GM19324 (cell line): ENCODE data around the gene HMGN4.
A peak's percentile ranks its signal among the peaks of the same experiment; 100 is the strongest.
"Not testable (repeated sequence)": the region's sequence is repeated elsewhere in the genome, so short reads cannot be mapped to it uniquely, and the experiment has no call there.

ENCODE experiments used
- ATAC-seq: cut with Tn5 transposase; IDR thresholded peaks from one replicate; pipeline ENCODE4 v1.9.1; 2021; ENCODE audit warnings: mild to moderate bottlenecking, moderate library complexity; ENCODE audit not compliant: unreplicated experiment, low FRiP score

The HMGN4 gene

DNA sequence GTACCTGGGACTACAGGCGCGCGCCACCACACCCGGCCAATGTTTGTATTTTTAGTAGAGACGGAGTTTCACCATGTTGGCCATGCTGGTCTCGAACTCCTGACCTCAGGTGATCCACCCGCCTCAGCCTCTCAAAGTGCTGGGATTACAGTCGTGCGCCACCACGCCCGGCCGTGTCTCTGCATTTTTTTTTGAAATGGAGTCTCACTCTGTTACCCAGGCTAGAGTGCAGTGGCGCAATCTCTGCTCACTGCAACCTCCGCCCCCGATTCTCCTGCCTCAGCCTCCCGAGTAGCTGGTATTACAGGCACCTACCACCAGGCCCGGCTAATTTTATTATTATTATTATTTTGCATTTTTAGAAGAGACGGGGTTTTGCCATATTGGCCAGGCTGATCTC lies 9.2 kb downstream of the HMGN4 start:
- not testable (repeated sequence) for ATAC-seq

GRCh38 chr6:26550250-26550993 lies 12.3 kb downstream of the HMGN4 start:
- ATAC-seq, result no peak

- ATAC-seq, result no peak
These were observed 14.0 kb downstream of the HMGN4 start for GRCh38 chr6:26552205-26552604.

DNA sequence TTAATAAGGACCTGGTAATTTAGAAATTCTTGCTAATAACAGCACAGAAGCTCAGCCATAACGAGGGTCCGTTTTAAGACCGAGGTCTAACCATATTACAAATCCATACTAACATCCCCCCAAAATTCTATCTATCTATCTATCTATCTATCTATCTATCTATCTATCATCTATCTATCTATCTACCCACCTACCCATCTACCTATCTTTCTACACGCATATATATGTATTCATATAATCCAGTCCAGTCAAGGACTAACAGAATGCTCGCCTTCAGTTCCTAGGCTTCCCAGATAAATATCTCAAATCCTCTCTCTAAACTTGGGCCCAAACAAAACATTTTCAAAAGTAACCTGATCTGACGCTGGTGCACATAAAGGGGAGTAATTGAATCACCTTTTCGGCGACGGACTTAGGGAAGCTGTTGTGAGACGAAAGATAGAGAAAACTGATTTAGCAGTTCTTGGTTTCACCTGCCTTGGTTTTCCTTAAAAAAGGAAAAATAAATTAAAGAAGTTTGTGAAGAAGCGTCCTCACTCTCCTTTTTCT lies 14.5 kb downstream of the HMGN4 start:
- no peak for ATAC-seq

DNA sequence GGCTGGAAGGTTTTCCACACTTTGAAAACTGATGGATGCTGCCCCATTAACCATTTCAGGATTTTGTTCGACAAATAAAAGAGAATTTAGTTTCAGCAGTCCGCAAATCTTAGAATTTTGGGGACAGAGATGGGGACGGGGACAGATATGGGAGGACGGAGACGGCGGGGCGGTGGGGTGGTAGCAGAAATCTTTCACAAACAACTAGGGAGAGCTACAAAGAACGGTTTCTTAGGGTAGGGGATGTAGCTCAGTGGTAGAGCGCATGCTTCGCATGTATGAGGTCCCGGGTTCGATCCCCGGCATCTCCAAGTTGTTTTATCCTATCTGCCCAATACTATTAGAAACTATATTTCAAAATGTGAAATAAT lies 15.1 kb downstream of the HMGN4 start:
- peak; percentile 34 for ATAC-seq

DNA sequence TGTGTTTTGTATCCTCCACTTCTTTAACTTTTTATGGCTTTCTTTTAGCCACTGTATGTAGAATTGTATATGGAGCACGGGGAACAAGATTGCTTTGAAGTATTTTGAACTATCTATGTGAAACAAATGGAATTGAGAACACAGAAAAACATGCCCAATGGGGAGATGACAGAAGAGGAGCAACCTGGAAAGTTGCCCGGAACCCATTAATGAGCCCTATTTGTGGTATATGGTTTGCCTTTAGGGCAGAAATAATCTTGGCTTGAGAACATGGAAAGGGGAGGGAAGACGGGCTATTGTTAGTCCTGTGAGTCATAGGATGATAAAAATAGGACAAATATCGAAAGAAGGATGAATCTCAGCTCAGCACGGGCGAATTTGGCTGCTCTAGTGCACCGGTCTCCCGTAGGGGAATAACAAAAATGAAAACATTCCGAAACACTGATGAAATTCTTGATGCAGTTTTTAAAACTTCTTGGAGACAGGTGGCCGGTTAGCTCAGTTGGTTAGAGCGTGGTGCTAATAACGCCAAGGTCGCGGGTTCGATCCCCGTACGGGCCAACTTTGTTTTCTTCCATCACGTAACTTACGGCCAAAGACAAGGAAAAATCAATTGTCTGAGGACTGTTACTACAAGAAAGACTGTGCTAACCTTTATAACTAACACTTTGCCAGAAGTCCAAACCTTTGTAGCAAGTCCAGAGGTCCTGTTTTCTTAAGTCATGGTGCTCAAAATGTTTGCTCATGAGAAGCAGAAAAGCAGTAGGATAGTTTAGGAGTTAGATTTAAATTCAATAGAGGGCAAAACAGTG lies 15.7 kb downstream of the HMGN4 start:
- ATAC-seq, result peak; percentile 46

- ATAC-seq, result no peak
These were observed 16.2 kb downstream of the HMGN4 start for GRCh38 chr6:26554447-26554696.

GRCh38 chr6:26554697-26555504 lies 16.7 kb downstream of the HMGN4 start:
- ATAC-seq, result peak; percentile 40

DNA sequence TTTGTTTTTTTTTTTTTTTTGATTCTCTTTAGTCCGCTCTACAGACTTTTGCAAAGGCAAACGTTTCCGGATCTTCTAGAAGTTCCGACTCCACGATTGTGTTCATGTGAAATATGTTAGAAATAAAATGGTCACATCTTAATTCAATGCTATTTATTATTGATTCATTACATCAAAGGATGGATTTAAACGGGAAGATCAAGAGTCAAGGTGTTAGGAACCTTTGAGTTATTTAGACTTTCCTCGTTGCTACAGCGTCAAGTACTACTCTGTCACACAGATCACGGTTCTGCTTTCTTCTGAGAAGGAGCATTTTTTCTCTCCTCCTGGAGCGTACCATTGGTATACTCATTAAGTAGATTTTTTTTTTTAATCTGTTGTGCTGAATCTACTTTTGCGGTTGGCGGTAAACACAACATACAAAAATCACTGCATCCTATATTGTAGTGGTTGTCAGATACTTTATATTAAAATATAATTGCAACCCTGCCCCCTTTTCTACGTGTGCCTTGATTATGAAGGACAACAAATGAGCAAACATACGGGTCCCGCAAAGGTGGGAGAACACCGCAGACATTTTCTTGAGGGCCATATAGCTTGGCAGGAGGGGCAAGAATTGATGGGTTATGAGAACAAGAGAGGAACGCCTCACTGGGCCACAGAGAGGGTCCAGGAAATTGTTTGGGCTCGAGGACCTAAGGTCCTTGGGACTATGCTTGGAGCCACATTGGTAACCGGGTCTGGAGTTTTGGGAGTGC lies 17.5 kb downstream of the HMGN4 start:
- no peak for ATAC-seq

DNA sequence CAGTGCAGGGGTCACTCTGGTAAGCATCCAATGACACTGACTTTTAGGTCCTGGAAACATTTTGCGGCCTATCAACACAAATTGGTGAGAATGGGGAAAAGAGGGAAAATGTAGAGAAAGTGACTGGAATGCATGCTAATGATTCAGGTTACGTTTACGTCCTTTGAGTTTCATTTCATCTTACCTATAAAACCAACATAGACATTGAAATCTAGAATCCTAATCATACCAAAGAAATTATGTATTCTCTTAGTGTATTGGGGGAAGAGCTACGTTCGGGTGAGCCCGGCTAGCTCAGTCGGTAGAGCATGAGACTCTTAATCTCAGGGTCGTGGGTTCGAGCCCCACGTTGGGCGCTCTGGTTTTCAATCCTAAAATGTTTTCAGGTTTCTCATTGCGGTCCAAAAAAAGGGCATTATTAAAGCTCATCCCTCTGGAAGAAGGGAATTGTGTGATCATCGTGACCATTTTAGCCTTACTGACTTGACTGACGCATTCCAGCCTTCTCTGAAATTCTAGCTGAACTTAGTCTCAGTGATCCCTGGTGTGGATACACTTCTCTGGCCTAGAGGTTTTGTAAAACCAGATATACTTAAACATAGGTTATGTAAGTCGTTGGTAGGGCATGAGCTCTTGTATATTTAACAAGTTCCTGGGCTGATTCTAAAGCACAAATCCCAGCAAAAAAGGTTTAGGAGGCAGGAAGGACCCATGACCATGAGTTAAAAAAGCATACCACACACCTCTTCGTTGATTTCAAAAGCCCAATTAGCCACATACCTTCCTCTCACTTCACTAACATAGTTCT lies 18.3 kb downstream of the HMGN4 start:
- no peak for ATAC-seq

GRCh38 chr6:26561533-26562466 lies 23.6 kb downstream of the HMGN4 start:
- ATAC-seq, result no peak

DNA sequence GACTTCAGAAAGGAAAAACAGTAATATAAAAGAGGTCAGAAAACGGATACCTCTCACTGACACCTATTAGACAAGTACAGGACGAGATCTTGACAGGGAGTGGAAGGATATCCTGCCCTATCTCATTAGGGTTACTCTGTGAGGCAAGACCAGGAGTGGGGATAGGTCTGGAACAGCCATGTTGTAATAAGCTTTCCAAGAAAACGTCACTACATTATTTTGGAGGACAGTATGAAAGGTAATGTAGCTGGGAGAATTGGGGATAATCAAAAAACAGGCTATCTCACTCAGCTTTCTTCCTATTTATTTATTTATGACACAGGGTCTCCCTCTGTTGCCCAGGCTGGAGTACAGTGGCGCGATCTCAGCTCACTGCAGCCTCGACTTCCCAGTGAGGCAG lies 25.3 kb downstream of the HMGN4 start:
- ATAC-seq, result no peak

DNA sequence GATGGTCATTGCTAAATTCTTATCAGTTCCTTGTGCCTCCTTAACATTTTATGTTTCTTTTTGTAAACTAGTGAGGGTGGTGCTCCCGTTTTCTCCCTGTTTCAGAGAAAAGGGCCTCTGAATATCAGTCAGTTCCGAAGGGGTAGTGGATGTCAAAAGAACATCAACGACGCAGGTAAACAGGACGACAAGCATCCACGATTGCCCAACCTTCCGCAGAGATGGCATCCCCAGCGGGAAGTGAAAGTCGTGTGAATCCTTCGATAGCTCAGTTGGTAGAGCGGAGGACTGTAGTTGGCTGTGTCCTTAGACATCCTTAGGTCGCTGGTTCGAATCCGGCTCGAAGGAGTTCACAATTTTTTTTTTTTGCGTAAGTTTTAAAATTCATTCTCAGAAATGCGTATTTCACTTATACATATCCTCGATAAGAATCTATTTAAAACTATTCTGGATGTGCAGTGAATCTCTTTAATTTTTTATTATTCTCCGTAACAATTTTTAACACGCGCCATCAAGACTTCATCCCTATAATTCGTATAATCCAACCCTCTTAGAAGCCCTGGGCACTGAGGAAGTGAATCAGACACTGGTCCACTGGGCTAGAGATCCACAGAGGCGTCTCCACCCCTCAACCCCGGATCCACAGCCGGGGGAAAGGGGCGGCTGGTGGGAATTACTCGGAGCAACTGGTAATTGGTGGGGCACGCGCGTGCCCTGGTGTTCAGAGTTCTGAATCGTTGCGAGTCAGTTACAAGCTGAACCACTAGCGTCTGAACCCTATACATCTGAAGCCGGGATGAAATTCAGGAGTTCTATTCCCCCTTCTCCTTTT lies 30.7 kb downstream of the HMGN4 start:
- peak; percentile 74 for ATAC-seq

GRCh38 chr6:26569433-26569764 lies 31.2 kb downstream of the HMGN4 start:
- ATAC-seq, result peak; percentile 13

DNA sequence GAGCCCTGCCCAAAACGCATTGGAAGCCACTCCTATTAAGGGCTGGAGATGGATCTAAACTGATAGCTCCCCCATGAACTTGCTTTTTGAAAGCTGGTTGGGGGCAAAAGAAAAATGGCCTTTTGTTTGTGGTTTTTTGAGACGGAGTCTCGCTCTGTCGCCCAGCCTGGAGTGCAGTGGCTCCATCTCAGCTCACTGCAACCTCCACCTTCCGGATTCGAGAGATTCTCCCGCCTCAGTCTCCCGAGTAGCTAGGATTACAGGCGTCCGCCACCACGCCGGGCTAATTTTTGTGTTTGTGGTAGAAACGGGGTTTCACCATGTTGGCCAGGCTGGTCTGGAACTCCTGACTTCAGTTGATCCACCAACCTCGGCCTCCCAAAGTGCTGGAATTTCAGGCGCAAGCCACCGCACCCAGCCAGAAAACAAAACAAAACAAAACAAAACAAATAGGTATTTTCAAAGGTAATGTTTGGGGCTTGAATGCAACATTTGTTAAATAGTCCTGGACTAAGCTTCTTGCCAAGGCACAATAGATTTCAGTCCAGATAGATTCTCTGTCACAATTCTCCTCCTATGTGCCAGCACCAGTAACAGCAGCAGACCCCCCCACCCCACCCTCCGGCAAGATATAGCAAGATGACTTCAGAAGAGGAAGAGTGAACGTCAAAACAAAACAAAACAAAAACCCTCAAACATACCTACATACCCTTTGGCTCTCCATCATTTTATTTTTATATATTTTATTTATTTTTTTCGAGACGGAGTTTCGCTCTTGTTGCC lies 32.1 kb downstream of the HMGN4 start:
- no peak for ATAC-seq

DNA sequence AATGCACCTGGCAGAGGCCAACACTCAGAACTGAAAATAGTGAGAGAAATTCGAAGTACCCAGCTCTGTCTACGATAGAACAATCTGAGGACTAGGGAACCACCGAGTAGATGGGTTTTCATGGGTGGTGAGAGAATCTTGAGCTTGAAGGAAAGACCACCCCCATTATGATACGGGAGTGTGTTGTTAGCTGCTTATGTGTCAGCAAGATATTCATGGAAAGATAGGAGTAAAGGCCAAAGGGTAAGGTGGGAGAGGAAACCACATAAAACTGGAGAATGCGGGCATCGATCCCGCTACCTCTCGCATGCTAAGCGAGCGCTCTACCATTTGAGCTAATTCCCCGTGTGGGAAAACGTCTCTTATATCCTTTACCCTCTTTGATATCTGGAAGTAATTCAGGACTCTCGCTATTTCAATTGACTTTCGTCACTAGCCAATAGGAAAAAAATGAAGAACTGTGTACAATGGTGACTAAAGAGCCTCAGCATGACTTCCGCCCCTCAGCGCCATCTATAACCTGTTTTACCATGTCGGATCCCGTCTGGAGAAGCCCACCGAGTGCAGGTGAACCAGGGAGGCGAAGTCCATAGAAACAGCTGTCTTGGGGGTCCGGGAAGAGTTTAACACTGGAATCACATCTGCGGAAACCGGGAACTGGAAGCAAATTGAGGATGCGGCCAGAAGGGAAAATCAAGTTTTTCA lies 33.6 kb downstream of the HMGN4 start:
- no peak for ATAC-seq
